ENCODE results near the gene RIT1.
A peak's percentile ranks its signal among the peaks of the same experiment; 100 is the strongest.
"Not testable (repeated sequence)": the region's sequence is repeated elsewhere in the genome, so short reads cannot be mapped to it uniquely, and the experiment has no call there.

The RIT1 gene

DNA sequence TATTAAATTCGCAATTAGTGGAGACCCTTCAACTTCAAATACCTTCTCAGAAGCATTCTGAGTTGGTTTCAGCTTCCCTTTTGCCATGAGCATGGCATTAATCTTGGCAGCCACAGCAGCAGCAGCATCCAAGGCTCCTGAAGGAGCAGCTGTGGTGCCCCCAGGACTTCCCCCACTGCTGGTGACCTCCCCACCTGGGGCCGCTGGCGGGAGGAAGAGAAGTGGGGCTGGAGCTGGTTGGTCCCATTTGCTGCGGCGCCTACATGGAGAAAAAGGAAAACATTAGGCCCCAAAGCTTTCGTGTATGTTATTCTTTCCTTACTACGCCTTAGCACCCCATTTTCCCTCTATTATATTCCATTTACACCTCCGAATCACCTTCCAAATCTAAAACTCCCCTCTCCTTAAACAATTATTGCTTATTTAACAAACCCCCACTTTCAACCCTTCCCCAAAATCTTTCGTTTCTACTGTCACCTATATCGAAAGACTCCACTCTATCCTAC lies 22.5 kb upstream of the RIT1 start:
- DNase-seq = no peak

DNA sequence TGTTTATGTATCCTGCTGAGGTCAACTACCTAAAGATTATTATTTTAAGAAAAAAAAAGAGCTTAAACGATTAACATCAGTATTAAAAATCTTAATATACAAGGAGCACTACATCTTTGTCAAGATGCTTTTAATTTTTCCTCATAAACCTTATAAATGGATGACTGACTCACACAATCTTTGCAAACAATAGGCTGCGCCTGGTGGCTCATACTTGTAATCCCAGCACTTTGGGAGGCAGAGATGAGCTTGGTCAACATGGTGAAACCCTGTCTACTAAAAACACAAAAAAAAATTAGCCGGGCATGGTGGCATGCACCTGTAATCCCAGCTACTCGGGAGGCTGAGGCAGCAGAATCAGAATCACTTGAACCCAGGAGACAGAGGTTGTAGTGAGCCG lies 21.3 kb upstream of the RIT1 start:
- no peak for DNase-seq

DNA sequence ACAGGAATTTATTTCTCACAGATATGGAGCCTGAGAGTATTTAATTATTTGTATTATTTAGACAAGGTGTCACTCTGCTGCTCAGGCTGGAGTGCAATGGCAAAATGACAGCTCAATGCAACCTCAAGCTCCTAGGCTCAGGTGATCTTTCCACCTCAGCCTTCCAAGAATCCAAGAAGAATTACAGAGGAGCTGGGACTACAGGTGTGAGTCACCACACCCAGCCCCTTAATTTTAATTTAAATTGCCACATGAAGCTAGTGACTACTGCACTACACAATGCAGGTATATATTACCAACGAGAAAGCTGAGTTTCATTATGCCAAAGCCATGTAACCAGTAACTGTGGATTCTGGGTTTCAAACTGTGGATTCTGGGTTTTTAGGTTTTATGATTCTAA lies 20.9 kb upstream of the RIT1 start:
- no peak for DNase-seq

DNA sequence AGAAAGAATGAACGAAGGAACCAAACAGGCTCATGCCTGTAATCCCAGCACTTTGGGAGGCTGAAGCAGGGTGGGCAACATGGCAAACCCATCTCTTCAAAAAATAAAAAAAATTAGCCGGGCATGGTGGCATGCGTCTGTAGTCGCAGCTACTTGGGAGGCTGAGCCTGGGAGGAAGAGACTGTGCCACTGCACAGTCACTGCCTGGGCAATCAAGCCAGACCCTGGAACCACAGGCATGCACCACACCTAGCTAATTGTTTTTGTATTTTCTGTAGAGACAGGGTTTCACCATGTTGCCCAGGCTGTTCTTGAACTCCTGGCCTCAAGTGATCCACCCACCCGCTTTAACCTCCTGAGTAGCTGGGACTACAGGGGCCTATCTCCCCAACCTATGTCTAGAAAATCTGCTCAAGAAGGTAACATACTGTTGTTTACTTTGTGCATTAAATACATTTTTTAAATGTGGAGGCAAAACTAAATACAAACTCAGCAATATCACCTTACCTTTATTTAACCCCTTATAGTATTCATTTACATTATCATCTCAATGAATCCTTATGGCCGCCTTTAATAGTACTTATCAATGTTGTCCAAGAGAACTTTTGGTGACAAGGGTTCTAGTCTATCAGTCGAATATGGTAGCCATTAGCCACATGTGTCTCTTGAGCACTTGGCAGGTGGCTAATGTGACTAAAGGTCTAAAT lies 20.3 kb upstream of the RIT1 start:
- DNase-seq = no peak

DNA sequence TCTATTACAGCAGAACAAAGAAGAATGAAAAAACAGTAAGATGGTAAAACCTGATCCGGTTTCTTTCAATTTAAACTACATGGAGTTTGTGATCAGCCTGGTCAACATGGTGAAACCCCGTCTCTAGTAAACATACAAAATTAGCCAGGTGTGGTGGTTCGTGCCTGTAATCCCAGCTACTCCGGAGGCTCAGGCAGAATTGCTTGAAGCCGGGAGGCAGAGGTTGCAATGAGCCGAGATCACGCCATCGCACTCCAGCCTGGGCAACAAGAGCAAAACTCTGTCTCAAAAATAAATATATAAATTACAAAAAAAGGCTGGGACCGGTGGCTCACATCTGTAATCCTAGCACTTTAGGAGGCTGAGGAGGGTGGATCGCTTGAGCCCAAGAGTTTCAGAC lies 19.6 kb upstream of the RIT1 start:
- DNase-seq = not testable (repeated sequence)

DNA sequence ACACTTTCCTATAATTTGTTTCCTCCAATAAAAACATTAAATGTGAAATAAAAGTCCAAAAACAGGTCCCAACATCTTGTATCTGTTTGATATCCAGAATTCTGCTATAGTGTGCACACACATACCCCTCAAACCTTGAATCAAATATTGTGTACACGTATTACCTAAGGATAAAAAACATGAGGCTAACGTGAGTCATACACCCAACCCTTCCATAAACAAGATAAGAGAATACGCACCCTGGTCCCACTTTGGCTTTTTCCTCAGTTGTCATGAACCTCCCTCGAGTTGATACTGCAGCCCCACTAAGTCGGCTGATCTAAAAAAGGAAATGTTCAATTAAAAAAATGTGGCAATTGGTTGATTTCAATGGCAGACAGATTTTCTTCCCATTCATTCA lies 17.9 kb upstream of the RIT1 start:
- DNase-seq = no peak

DNA sequence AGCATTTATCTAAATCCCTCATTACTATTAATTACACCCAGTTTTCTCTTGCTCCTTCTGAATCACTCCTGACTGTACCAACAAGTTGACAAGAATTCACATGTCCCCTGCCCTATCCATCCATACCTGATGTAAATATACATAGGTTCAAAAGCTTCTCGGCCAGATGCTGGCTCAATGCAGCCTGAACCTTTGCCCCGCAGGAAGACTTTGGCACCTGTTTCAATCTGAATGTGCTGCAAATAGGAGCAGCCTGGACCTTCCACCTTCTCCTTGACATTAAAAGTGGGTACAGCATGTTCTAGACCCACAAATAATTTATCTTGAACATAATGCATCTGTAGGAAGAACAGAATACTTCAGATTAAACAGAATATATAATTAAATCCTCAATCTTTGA lies 14.4 kb upstream of the RIT1 start:
- no peak for DNase-seq

DNA sequence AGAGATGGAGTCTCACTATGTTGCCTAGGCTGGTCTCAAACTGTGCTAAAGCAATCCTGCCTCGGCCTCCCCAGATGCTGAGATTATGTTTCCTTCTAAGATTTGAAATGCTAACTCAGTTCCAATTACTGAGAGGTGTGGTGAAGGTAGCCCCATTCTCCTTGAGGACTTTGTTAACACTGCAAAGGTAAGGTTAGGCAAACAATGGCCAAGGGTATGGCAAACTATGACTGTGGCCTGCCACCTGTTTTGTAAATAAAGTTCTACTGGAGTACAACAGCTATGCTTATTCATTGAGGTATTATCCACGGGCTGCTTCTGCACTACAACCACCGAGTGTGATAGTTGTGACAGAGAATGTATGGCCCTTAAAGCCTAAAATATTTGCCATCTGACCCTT lies 9.6 kb upstream of the RIT1 start:
- DNase-seq = no peak

DNA sequence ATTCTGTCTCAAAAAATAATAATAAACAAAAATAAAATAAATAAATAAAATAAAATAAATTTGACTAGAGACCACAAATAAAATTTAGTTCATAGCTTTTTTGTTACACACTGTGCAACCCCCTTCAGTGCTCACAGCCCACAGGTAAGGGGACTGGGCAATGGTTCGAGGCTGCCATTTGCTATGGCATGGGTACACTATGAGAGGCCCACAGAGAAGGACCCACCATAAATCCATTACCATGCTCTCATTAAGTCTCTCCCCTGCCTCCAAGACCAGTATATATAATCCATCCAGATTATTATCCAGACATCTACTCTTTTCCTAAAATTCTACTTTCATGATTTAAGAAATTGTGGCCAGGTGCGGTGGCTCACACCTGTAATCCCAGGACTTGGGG lies 8.7 kb upstream of the RIT1 start:
- DNase-seq = no peak

DNA sequence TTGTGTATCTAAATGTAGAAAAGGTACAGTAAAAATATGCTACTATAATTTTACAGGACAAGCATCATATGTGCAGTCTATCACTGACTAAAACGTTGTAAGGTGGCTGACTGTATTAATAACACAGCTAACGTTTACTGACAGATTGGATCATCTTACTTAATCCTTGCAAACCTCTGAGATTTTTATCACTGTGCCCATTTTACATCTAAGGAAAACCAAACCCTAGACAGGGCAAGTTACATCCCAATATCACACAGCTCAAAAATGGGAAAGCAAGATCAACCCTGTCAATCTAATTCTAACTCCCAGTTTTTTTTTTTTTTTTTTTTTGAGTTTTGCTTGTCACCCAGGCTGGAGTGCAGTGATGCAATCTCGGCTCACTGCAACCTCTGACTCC lies 7.5 kb upstream of the RIT1 start:
- DNase-seq = no peak

DNA sequence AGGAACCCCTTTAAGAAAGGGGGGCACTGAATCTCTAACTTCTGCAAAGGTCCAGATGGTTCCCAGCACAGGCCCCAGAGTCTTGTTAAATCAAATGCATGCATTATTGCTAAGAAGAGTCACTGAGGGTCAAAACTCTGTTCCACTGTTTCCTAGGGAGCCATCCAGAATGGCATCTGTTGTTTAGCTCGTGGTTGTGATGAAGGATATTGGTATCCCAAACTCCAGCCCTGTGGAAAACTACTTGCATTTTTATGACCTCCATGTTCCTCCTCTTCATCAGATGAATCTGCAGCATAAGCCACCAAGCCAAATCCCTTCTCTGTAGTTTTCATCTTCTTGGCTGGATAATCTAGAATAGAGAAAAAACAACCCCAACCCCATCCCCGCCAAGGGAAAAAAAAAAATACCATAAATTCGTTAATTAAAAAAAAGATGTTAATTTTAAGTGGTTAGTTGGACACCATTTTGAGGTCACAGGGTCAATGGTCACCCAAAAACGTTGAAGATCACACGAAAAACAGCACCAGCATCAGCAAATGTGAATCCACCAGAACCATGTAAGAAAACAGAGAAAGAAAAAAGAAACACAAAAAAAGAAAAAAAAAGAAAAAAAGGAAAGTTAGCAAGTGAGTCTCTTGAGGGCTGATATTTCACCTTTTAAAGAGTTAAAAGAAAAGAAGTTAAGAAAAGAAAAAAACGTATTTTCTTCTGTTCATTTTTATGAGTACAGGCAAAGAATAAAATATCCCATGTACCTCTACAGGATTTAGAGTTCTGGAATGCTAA lies 3.0 kb upstream of the RIT1 start:
- DNase-seq = no peak

DNA sequence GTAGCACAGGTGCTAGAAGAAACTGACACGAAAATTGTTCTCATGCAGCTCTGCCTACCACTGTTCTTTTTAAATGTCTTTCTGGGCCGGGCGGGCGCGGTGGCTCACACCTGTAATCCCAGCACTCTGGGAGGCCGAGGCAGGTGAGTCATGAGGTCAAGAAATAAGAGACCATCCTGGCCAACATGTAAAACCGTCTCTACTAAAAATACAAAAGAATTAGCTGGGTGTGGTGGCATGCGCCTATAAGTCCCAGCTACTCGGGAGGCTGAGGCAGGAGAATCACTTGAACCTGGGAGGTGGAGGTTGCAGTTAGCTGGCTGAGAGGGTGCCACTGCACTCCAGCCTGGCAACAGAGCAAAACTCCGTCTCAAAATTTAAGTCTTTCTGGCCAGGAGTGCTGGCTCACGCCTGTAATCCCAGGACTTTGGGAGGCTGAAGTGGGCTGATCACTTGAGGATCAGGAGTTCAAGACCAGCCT lies 947 bp upstream of the RIT1 start:
- DNase-seq = no peak

DNA sequence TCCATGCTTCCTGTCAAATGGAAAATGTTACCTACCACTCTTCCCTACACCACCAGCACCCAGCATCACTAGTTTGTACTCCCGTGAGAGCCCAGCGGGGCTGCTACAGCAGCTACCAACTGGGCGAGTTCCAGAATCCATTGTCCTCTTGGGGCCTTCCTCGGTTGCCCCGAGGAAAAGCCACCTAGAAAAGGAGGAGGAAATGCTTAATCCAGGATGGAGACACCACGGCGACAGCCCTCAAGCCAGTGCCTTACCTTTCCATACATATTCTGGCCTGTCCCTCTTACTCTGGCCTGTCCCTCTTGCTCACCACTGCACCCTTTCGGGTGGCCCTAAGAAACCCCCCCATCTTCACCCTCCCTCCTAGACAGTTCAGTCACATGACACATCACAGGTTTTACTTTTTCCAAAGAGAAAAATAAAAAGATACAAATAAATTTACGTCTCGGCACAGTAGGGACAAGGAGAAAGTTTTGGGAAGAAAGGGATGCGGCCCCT lies 478 bp downstream of the RIT1 start:
- DNase-seq = peak in 13 of 14 donors; percentile 6 to 71 (median 35)

DNA sequence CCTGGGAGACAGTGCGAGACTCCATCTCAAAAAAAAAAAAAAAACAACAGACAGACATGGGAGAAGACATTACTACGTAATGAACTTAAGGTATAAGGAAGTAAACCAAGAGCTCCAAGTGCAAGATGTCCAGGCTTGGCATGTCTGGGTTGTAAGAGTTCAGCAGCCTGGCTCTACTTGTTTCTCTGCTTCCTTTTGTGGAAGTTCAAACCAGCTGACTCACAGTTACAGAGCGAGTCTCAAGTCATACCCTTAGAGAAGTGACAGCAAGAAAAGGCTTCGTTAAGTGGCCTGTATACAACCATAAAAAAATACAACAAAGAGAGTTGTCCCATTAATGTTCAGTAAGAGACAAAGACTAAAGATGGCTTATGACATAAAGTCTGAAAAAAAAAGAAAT lies 1.3 kb downstream of the RIT1 start:
- DNase-seq = peak in 1 of 14 donors; percentile 4

DNA sequence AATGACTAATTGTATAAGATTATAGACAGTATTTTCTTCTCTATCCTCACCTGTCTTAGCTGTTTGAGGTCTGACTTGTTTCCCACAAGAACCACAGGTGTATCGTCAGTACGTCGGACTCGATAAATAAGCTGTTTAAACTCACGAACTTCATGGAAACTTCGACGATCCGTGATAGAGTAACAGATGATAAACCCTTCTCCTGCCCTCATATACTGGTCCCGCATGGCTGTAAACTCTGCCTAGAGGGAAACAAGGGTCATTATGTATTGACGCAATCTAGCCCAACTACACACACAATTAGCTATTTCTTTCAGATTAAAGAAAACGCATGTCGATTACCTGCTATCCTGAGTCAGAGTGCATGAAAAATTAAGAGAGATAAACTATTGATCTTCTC lies 6.9 kb downstream of the RIT1 start:
- DNase-seq = no peak

DNA sequence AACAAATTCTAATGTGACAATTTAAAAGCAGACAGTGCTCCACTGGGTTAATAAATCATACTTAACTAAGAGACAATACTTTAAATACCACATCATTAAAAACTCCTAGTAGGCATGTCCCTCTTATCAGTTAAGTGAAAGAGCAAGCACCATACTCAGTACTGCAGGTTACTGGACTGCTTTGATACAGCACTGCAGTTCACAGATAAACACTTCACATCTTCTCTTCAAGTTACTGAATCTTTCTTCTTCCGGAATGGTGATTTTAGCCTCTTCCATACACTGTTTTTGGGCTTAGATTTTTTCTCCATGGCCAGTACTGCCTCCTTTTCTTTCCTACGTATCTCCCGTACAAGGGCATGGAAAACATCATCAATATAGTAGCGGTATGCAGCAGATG lies 11.0 kb downstream of the RIT1 start:
- no peak for DNase-seq

DNA sequence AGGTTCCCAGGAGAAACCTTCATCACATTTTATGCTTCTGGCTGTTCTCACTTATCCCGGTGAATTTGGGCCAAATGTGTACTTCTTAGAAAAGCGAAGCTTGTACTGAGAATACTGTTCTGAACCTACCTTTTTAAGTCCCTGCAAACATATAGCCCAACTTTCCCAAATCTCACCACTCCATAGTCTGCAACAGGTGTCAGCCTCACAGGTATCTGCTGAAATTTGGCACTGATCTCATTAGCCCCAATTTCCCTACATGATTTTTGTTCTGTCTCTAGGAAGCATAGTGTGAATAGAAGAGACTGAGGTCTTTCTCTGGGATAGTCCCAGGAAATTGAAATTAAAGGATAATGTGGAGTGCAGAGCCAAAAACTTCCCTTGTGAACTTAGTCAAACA lies 11.5 kb downstream of the RIT1 start:
- no peak for DNase-seq

DNA sequence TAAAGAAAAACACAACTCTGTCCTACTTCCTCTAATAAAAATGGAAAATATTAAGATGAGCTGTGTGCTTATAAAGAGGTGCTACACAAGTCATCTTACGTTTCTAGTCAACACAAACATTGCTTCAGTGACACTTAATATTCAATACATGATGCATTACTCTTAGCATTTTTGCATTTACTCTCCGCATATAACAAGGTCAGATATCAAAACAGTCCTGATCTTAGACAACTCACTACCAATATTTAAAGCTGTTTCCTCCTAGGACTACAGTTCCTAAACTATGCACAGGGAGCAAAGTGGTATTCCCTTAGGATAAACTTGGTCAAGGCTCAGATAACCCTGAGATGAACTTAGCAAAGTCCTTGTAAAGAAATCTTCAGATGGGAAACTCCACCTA lies 12.3 kb downstream of the RIT1 start:
- no peak for DNase-seq

DNA sequence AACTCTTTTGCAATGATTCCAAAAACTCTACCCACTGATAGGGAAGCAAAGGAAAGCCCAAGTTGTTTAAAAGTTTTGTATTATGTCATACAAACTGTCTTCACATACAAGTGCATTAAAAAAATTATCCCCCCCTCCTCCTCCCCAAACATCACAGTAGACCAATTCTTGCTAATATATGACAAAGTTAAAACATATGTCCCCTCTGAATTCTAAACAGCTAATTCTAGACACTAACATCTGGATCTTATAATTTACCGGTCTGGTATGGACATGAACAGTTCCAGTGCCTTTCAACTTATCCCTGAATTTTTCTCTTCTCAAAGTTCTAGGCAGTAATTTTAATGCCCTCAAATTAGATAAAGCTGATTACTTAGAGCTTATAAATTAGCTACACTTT lies 13.4 kb downstream of the RIT1 start:
- no peak for DNase-seq

DNA sequence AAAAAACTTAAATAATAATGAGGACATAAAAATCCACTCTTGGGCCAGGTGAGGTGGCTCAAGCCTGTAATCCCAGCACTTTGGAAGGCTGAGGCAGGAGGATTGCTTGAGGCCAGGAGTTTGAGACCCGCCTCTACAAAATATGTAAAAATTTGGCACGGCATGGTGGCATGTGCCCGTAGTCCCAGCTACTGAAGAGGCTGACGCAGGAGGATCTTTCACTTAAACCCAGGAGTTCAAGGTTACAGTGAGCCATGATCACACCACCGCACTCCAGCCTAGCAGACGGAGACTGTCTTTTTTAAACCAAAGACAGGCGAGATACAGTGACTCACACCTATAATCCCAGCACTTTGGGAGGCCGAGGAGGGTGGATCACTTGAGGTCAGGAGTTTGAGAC lies 14.7 kb downstream of the RIT1 start:
- DNase-seq = not testable (repeated sequence)

DNA sequence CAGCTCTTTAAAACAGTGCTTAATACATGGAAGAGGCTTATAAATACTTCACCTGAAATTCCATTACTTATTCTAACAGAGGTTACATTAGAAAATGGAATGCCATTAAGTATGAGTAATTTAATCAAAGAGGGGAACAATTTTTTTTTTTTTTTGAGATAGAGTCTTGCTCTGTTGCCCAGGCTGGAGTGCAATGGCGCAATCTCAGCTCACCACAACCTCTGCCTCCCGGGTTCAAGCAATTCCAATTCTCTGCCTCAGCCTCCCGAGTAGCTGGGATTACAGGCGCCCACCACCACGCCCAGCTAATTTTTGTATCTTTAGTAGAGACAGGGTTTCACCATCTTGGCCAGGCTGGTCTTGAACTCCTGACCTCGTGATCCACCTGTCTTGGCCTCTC lies 15.5 kb downstream of the RIT1 start:
- not testable (repeated sequence) for DNase-seq

DNA sequence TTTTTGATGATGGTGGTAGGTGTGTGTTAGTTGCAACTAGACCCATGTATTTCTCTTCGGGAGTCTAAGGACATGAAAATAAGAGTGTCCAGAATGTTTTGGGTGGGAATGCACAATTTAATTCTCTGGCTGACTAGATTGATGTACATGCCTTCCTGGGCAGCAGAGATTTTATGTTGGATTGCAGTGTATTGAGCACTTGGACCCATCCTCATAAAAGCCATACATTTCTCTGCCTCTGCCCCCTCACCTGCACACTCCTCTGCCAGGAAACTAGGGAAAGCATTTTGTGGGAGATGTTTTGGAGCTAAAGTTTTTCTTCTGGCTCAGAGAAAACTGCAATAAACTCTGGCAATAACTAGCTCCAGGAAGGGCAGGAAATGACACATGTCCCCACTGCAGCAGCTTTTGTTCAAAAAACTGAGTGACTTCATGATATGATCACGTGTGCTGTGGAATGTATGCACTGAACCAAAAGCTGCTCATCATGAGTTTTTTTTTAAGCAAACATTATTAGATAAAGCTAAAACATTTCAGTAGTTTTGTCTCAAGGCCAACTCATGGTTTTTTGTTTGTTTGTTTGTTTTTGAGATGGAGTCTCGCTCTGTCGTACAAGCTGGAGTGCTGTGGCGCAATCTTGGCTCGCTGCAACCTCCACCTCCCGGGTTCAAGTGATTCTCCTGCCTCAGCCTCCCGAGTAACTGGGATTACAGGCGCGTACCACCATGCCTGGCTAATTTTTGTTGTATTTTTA lies 17.6 kb downstream of the RIT1 start:
- DNase-seq = no peak

DNA sequence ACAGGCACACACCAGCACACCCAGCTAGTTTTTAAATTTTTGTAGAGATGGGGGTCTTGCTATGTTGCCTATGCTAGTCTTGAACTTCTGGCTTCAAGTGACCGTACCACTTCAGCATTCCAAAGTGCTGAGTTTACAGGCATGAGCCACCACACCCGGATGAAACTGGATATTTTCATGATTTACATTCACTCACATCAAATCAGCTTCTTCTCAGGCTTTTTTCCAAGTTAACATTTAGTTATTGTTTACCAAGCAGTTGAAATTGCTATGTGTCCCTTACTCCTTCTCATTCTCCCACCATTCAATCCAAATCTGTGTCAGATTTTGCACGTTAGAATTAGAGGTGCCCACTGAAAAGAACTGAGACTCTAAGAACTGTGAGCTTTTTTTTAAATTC lies 18.4 kb downstream of the RIT1 start:
- DNase-seq = no peak

Measured in C1 segment of cervical spinal cord (tissue), 14 donors.